HG03442 (cell line): ENCODE data around the gene PSMB9.
"Not testable (repeated sequence)": the region's sequence is repeated elsewhere in the genome, so short reads cannot be mapped to it uniquely, and the experiment has no call there.

ENCODE experiments used
- ATAC-seq: cut with Tn5 transposase; IDR thresholded peaks from one replicate; pipeline ENCODE4 v1.9.1; 2021; ENCODE audit warnings: mild to moderate bottlenecking, moderate library complexity; ENCODE audit not compliant: unreplicated experiment

PSMB9 gene

GRCh38 chr6:32857156-32857891 is 3.3 kb downstream of the PSMB9 start:
- no peak for ATAC-seq

GRCh38 chr6:32858194-32858593 is 4.2 kb downstream of the PSMB9 start:
- ATAC-seq, result no peak

GRCh38 chr6:32860674-32861073 is 6.7 kb downstream of the PSMB9 start:
- ATAC-seq, result no peak

DNA sequence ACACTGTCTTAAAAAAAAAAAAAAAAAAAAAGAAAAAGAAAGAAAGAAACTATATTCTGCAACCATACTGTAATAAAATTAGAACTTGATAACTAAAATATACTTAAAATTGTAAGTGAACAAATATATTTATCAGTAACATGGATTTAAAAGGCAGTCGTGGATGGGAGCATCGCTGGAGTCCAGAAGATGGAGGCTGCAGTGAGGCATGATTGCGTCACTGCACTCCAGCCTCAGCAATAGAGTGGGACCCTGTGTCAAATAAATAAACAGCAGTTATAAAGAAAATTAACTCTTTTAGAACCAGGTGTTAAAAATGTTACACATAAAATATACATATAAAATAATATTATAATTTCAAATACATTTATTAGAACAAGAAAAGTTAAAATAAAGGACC is 8.7 kb downstream of the PSMB9 start:
- ATAC-seq, result no peak

DNA sequence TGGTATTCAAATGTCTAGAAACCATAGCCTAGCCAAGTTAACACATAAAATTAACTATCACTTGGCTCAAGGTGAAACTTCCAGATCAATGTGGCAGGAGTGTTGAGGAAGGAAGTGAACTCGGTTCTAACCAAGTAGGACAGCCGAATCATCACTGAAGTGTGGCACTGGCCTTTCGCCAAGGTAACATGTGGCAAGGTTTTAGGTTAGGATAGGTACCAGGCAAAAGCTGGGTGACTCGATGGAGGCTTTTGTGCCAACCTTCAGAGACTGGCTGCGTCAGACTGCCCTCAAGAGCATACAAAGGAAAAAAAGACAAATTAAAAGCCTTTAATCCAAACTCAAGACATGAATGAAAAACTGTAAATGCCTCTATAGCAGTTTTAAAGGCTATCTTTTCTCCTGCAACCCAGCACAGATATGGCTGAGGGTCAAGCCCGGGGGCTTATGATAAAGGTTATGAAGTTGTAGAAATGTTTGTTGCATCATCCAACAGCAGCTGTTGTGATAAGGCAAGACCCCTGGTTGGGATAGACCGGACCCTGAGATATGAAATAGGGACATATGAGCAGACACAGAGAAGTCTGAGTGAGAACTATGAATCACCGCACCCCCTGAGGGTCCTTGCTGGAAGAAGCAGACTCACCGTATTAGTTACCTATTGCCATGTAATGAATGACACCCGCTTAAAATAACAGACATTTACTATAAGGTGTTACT is 11.9 kb downstream of the PSMB9 start:
- no peak for ATAC-seq

GRCh38 chr6:32867022-32867477 is 13.1 kb downstream of the PSMB9 start:
- no peak for ATAC-seq

DNA sequence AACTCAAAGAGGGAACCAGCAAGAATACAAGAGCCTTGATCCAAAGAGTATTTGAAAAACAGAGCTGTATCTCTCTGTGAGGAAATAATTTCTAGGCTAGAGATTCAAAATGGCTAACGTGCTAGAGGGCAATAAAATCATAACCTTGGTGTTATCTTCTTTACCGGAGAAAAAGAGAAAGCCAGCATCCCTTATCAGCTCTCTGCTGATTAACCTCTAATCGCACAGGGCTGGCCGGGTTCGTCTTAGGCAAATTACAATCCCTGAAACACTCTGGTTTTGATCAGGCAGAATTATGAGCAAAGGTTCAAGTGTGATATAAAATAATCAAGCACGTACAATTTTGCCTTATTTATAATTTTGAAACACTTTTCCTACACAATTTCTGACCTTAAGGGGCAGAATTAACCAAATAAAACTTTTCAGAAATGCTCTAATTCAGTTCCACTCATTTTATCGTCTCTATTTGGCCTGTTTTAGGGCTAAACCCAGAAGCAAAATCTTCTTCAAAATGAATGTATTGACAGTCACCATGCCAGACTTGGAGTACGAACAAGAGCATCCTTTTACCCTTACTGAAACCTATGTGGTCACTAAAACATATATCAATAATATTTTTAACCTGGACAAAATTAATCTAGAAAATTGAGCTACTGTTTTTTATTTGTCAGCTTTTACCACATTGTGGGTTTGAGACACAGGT is 13.7 kb downstream of the PSMB9 start:
- ATAC-seq, result no peak

- ATAC-seq, result no peak
Measured at GRCh38 chr6:32868257-32868788, 14.3 kb downstream of the PSMB9 start.

DNA sequence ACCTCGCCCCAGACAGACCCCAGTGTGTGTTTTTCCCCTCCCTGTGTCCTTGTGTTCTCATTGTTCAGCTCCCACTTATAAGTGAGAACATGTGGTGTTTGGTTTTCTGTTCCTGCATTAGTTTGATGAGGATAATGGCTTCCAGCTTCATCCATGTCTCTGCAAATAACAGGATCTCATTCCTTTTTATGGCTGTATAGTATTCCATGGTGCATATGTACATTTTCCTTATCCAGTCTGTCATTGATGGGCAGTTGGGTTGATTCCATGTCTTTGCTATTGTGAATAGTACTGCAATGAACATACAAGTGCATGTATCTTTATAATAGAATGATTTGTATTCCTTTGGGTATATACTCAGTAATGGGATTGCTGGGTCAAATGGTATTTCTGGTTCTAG is 20.0 kb downstream of the PSMB9 start:
- not testable (repeated sequence) for ATAC-seq

GRCh38 chr6:32876603-32877002 is 22.6 kb downstream of the PSMB9 start:
- ATAC-seq, result no peak

DNA sequence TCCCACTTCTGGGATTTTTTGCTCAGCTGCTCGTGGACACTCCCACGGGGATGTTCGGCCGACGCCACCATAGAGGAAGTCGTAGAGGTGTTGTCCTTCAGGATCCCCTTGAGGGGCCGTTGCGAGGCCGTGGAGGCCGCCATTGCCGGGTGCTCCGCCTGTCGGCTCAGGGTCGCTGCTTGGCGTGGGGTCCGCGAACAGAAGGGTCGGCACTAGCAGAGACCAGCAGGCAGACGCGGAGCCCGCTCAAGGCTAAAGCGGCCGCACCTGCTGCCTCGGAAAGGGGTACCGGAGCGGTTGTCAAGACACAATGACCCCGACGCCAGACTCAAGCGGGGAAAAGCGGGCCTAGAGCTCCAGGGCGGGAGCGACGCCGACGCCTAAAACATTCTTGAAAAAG is 25.7 kb downstream of the PSMB9 start:
- no peak for ATAC-seq

- ATAC-seq, result not testable (repeated sequence)
Measured at GRCh38 chr6:32880962-32881361, 27.0 kb downstream of the PSMB9 start.

DNA sequence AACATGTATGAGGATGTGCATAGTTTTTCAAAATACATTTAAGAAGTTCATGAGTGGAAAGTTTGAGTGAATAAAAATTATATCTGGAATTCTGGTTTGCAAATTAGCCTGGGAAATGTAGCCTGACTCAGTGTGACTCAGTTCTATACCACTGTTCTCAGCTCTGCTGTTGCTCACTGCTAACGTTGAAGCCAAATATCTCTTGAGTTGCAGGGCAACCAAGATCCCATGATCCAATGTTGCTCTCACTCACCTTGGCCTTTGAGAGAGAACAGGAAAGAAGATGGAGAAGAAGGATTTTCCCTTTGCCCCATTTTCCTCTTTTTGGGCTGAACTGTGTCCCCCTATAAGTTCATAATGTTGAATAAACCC is 28.9 kb downstream of the PSMB9 start:
- ATAC-seq, result no peak

- no peak for ATAC-seq
Measured at GRCh38 chr6:32883789-32884188, 29.8 kb downstream of the PSMB9 start.

DNA sequence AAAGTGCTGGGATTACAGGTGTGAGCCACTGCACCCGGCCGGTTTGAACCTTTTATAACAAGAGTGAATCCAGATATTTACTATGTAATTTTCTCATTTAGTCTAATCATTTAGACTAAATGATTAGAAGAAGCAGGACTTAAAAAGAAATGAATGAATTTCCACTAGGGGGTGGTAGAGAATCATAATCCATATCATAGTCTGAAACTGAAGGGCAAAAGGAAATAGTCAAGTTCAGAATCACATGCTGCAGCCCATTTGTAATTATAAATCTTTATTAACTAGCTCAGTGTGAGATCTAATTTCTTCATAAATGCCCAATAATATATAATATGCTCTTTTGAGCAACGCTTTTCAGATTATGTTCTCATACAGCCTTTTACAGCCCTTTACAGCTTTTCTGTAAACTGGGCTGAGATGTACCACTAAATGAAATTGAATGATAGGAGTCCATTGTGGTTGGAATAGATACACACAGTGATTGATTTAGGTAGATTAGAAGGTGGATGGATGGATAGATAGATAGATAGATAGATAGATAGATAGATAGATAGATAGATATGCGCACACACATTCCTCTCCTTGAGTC is 31.8 kb downstream of the PSMB9 start:
- ATAC-seq, result no peak

DNA sequence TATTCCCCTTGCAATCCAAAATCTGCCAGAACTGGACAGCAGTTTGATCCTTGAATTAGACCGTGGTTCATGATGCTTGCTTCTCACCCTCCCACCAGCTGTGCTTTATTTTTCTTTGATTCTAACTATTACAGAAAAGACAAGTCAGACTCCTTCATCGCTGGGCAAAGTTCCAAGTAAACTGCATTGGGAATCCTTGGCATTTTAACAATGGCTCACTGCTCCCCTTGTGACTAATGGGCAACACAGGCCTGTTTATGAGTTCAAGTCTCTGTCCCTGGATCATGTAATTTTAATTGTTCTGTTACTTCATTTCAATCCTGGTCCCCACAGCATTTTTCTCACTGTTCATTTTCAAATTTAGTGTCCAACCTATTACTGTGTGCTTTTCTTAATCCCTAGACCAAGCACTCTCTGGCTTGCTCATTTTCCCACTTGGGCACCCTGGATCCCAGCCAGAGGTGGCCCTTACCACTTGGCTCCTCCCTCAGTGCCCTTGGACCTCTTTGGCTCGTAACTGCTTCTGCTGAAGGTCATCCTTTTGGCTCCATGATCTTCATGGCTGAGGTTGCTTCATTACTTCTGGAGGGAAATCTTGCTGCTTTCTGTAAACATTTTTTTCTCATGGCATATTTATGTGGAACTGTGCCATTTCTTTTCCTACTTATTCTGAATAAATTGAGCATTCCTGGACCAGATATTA is 32.8 kb downstream of the PSMB9 start:
- no peak for ATAC-seq

- ATAC-seq, result no peak
Measured at GRCh38 chr6:32887616-32888015, 33.6 kb downstream of the PSMB9 start.

DNA sequence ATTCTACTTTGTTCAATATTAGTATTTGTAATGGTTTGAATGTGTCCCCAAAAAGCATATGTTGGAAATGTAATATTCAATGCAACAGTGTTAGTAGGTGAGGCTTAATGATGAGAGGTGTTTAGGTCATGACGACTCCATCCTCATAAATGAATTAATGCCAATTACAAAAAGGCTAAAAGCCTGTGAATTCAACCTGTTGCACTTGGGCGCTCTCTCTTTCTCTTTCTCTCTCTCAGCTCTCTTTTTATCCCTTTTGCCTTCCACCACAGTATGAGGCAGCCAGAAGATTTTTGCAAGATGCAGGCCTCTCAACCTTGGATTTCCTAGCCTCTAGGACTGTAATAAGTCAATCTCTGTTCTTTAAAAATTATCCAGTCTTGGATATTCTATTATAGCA is 34.6 kb downstream of the PSMB9 start:
- no peak for ATAC-seq

GRCh38 chr6:32889533-32889932 is 35.5 kb downstream of the PSMB9 start:
- no peak for ATAC-seq

- no peak for ATAC-seq
Measured at GRCh38 chr6:32890831-32891230, 36.8 kb downstream of the PSMB9 start.
